GM19193 (cell line): ENCODE measurements around the gene MAP4K2.

Experiments used
- POLR2A ChIP-seq: IDR thresholded peaks from 4 replicates; pipeline ENCODE4 v1.6.1; 2011; ENCODE audit not compliant: insufficient read depth, insufficient read length; ENCODE audit errors: extremely low read depth

Gene MAP4K2

DNA sequence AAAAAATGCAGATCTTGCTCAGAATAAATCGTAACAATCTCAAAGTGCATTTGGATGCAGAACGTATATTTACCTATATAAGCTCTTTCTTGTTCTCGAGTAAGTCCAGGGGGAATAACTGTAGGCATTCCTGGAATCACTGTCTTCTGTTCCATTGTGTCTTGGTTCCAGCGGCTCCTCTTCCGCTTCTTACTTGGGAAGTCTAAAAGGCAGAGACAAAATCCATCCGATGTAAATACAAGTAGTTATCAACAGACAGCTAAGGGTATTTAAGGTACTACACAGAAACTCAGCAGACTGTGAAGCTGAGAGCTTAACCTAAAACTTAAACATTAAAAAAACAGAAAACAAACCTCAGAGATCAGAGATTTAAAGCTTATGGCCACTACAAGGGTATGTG is 26.6 kb downstream of the MAP4K2 start:
- no peak for TF ChIP-seq POLR2A

DNA sequence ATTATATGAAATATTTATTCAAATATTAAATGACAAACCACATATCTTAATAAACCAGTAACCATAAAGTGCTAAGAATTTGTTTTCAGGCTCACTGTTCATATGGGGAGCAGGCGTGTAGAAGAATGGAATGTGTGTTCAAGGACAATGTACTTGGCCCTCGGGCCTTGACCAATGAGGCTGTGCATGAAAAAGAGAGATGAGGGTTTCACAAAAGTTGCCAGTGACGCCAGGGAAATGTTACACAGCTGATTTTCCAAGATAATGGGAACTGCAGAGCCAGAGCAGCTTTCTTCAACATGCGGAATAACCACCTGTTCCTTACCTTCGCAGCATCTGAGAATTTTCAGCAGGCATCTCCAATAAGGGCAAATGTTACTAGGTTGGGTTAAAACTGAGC is 28.9 kb downstream of the MAP4K2 start:
- no peak for TF ChIP-seq POLR2A

DNA sequence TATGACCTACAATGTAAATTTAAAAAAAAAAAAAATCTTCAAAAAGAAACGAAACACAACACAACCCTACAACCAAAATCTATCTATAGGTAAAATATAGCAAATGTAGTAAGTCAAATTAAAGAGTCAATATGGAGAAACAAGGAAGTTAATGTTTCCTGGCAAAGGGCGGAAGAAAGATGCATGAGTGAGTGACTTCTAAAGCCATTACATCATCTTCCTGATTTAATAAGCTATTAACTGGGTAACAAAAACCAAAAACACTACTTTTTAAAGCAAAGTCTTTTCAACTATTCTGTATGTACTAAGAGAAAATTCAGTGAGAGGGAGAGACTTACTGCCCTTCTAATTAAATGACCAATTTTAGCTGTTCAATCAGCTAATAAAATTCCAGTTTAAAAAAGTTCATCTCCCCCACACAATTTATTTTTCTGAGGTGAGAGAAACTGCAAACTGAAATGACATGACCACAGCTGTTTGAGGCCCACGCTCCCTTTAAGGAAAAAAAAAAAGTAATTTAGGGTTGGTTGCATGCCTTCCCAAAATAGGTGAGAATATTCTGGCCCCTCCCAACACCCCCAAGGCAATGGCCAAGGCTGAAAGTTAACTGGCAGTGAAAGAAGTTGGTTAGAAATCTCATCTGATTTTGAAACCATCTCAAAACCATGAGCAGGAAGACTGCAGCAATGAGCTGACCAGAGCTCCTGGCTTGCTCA is 30.6 kb downstream of the MAP4K2 start:
- TF ChIP-seq POLR2A: no peak

DNA sequence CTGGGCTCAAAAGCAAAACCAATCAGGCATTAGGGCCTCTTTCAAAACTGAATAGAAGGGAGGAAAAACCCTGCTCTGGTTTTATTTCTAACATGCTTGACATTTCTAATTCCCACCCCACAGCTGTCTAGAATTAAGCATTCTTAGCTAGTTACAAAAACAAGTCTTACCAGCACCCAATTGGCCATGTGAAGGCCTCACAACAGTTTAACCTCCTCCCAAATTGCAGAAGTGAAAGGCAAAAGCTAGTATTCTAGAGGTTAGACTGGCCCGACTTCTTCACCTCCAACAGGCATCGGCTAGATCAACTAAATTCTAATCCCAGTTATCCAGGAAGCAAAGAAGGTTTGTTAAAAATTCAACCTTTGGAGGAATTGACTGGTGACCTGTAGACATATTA is 31.2 kb downstream of the MAP4K2 start:
- TF ChIP-seq POLR2A: no peak

DNA sequence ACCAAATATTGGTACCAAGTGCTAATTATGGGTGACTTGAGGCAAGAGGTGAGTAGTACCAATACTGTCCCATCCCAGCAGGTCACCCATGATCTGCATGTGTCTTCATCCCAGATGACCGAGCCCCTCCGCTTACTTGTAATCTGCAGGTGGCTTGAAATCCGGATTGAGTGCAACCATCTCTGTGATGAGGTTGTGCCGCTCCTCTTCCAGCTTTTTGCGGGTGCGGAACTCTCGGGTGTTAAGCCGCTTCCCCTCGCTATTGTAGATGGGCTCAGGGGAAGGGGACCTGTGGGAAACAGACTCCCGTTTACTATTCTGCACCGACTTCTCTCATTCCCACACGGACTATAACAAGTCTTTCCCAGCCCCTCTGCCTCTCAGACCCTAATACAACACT is 32.9 kb downstream of the MAP4K2 start:
- peak; percentile 16 for TF ChIP-seq POLR2A

DNA sequence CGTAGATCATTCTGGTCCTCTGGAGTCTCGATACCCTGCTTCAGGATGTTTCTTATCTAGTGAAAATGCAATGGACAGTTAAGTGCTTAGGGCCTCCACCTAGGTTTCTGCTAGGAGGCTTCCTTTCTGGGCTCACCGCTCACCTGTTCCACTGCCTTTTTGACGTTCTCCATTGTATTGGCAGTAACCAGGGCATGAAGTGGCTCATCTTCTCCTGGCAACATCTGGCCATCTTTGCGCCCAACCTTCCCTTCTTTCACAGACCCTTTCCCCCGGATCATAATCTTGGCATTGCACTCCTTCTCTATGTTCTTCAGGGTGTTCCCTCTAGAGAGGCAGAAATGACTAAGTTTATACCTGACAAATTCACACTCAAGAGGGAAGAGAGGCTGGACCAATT is 33.7 kb downstream of the MAP4K2 start:
- no peak for TF ChIP-seq POLR2A

DNA sequence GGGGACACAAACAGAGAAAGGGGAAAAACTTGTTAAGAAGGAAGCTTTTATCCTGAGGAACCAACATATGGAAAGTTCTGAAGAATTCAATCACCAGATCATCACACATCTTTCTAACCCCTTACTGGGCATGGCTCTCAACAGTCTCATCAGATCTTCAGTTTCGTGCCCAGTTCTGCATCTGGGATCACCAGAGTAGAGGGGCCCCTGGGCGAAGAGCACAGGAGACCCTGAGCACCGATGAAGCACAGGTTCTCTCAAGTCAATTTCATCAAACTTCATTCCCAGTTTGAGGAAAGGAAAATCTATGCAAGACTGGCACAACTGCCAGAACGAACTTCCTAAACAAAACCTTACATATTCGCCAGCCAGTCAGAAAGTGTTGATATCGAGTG is 34.7 kb downstream of the MAP4K2 start:
- no peak for TF ChIP-seq POLR2A

DNA sequence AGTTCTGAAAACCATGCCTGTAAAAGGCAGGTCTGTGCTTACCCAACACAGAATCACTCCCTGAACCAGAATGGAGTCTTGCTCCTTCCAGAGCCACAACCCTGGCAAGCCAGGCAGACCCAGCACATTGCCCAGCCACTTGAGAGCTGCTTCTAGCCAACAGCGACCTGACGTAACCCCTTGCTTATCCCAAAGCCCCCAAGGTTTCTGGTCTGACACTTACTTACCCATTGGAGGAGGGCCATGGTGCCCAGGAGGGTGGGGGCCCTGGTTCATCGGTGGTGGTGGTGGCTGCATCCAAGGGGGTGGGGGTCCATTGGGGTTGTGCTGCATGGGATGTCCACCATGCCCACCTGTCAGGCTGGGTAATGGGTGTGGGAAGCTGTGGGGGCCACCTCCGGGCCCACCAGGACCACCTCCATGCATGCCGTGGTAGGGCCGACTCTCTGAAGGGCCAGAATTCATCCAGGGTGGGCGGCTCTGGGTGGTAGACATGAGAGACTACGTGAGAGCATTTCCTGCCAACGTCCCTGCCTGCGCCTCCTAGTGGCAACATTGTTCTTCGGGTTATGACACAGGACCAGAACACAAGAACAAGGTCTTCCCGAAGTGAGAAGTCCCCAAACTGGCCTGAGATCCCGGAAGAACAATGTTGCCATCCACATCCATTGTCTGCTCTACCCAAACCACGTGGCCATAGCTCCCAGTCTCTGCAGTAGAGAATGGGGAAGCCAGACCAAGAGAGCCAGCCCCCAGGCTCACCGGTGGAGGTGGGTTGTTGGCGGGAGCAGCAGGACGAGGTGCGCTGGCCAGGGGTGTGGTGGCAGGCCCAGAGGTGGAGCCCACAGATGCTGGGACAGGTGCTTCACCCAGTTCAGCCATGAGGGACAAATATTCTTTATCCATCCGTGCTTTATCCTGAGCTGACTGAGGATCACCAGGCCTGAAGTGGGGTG is 35.4 kb downstream of the MAP4K2 start:
- TF ChIP-seq POLR2A: peak; percentile 24

DNA sequence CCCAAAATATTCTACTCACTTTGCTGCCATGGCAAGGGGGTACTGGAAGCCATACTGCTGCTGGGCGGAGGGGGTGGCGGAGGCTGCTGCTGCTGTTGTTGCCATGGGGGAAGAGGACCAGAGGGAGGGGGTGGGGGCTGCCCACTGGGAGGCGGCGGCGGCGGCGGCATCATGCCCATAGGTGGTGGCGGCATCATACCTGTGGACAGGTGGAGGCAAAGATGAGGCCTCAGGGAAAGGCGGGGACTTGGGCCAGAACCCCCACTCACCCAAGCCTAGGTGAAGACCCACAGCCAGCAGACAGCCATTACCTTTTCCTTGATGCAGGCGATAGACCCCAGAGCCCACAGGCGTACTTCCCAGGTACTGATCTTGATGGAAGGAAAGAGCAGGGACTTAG is 36.1 kb downstream of the MAP4K2 start:
- TF ChIP-seq POLR2A: no peak

DNA sequence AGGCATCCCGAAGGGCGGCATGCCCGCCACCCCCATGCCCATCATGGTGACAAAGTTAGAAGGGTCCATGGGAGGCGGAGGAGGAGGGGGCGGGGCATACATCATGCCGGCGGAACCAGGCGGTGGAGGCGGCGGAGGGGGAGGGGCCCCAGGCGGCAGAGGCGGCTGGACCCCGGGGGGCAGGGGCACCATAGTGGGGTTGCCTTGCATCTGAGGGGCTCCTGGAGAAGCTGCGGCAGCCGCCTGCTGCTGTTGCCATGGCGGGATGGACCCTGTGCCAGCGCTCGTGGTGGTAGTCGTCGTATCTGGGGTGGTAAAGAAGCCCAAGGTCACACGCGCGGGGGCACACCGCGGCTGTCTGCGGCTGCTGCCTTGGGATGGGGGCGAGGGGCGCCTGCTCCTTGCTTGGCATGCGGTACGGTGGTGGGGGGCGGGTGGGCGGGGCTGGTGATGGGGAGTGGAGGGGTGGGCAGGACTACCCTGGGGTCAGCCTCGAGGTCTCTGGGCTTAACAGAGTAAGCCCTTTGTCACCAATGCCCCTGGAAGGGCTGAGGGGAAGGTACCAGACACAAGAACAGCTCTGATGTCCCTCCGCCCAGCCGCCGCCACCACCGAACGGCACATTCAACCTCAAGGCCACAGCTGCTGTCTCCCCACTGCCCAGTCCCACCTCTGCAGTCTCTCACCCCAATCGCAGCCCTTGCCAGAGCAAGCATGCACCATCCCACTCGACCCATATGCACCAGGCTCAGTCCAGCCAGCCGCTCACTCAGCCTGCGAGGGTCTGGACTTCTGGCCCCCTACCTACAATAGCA is 37.0 kb downstream of the MAP4K2 start:
- no peak for TF ChIP-seq POLR2A

DNA sequence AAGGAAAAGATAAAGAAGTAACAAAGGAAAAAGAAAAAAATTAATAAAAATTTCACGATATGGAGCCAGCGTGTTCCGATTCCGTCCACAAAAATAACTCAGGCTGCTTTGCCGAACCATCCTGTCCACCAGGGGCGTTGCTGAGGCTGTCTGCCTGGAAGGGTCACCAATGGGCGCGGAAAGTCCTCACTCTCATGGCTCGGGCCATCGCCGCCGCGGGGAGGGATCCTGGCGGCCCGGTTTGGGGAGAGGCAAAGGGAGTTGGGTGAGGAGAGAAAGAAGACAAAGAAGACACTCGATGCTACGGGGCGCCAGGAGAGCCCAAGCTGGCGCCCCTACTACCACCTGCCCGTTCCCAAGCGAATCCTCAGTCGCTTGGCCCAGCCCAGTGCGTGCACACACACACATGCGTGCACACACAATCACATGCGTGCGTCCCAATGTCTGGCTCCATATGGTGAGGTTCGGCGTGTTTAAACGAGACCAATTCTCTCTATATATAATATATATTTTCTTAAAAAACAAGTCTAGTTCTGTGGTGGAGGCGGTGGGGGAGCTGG is 37.6 kb downstream of the MAP4K2 start:
- peak; percentile 20 for TF ChIP-seq POLR2A

DNA sequence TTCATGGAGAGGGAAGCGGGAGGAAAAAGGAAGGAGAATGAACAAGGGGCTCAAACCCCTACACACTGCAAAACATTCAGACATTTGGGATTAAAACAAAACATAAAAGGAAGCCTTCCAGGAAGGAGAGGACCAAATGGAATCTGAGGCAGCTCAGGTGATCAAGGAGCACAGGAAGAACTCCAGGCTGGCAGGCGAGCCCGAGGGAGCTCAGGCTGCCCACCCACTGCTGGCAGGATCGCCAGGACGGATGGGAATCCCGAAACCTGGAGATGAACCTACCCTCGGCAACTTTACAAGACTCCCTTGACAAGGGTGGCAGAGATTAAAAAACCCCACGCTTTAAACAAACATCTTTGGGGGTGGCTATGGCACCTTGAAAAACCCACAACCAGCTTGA is 38.3 kb downstream of the MAP4K2 start:
- TF ChIP-seq POLR2A: no peak

DNA sequence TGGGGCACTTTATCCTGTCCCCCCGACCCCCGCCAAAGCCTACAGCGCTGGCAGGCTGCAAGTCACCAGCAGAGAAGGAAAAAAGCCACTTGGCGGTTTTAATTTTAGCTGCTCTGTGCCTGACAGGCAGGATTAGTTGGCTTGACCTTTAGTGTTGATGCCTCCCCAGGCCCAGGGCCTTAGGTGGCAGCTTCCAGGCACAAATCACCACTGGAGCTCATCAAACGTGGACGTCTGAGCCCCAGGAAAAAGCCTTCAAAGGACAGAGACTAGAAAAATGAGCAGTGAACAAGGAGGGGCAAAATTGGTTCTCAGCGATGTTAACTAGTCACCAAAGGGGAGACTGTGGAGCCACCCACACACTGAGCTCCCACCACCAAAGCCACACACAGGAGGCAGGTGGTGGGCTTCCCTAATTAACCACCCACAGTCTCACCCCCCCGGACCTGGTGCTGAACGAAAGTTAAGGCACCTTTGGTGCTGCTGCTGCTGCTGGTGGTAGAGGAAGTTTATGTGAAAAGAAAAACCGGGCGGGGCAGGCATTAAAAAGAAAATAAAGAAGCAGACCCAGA is 38.9 kb downstream of the MAP4K2 start:
- TF ChIP-seq POLR2A: no peak

DNA sequence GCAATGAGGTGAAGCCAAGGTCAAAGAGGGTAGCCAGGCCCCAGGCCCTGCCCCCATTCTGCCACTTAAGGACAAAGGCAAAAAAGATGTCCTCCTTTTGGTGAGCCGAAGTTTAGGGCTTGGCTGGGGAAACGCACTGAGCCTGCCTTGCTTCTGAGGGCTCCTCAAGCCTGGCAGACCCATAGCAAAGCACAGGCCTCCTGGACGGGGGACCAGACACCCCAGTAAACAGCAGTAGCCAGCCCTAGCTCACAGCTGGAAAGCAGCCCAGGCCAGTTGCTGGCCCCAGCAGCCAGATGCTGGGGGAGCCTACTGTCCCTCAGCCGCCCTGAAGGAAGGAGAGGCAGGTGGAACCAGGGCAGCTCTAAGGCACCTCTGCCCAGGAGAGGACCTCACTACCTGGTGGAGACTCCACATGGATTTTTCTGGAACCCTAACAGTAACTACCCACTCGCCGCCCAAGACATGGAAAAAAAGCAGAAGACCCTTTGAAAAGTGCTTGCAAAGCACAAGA is 39.4 kb downstream of the MAP4K2 start:
- TF ChIP-seq POLR2A: no peak
